ENCODE measurements around the gene DCXR. TPM values are rescaled to one million over a fixed set of nuclear protein-coding genes. Genes with fewer than 3 reads are reported as not detected.

DCXR gene
- total RNA-seq, 1 experiment from 2014 or later, result 111 TPM

DNA sequence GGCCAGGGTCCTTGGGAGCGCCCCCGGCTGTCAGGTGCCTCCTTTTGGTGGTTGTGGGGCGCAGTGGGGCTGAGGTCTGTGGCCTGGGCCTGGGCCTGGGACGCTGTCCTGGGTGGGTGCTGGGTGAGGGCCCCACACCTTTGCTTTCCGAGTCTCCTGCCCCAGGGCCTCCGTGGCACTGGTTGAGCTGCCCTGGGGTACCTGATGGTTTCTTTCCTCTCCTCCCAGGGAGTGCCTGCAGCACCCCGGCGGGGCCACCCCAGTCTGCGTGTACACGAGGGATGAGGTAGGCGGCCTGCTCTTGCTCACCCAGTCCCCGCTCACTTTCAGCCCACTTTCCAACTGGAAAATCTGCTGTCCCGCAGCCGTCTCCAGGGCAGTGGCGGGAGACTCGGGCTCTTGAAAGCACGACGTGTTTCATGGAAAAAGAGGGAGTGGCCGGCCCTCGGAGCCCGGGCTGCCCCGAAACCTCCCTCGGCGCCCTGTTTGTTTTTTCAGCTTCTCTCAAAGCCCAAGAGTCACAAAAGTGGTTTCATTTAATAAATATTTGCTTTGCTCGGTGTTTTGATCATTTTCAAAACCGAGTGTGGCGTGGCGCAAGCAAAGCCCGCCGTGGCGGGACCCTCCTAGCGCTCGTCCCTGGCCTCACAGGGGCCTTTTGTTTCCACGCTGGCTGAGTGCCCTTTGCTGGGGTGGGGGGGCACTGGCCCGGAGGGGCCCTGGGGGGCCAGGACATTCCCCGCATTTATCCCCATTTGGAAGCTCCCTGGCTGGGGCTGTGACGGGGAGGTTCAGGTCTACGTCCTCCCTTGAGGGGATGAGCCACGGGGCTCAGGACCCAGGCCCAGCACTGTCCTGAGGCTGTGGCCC is 42.7 kb downstream of the DCXR start:
- Mint-ChIP-seq H3K27ac (ENCODE audit: low read depth, unreplicated experiment) (no peak overlapping the region), H3K27me3 (ENCODE audit: insufficient read depth, unreplicated experiment) (no peaks in the 10 kb centered on the region), H3K4me1 (ENCODE audit: insufficient read depth, unreplicated experiment) (peaks cover 13% of the 10 kb centered on the region), H3K36me3 (ENCODE audit: insufficient read depth, unreplicated experiment) (peaks cover 10% of the 10 kb centered on the region), H3K4me3 (ENCODE audit: unreplicated experiment) (no peak overlapping the region), H3K9me3 (ENCODE audit: unreplicated experiment) (no peaks in the 10 kb centered on the region)
- POLR2A ChIA-PET, result no interaction called here
- CTCF ChIA-PET, result interaction anchor here (0.9 to 1.0 kb wide), 2 partner anchors 25 to 35 kb away, joined by 3 read pairs; no protein-coding TSS in a partner anchor
- TF ChIP-seq, protein P1, sequence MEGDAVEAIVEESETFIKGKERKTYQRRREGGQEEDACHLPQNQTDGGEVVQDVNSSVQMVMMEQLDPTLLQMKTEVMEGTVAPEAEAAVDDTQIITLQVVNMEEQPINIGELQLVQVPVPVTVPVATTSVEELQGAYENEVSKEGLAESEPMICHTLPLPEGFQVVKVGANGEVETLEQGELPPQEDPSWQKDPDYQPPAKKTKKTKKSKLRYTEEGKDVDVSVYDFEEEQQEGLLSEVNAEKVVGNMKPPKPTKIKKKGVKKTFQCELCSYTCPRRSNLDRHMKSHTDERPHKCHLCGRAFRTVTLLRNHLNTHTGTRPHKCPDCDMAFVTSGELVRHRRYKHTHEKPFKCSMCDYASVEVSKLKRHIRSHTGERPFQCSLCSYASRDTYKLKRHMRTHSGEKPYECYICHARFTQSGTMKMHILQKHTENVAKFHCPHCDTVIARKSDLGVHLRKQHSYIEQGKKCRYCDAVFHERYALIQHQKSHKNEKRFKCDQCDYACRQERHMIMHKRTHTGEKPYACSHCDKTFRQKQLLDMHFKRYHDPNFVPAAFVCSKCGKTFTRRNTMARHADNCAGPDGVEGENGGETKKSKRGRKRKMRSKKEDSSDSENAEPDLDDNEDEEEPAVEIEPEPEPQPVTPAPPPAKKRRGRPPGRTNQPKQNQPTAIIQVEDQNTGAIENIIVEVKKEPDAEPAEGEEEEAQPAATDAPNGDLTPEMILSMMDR (IDR thresholded peaks at IDR 0.05; ENCODE audit: unreplicated experiment), result no peak
- intact Hi-C loops (cut with micrococcal nuclease), result no loop called here
- no TSS peak for BruUV-seq (replicated peaks)
- no peak for DNase-seq (ENCODE audit: unreplicated experiment)

- peaks cover 13% of the 10 kb centered on the region for H3K4me1 Mint-ChIP-seq (ENCODE audit: insufficient read depth, unreplicated experiment)
- POLR2A ChIA-PET, result interaction anchor here (0.6 kb wide), 1 partner anchor 144 kb away, joined by 5 read pairs; no protein-coding TSS in a partner anchor
- H3K27me3 Mint-ChIP-seq (ENCODE audit: insufficient read depth, unreplicated experiment), result no peaks in the 10 kb centered on the region
- no peaks in the 10 kb centered on the region for H3K9me3 Mint-ChIP-seq (ENCODE audit: unreplicated experiment)
- no peak overlapping the region for H3K4me3 Mint-ChIP-seq (ENCODE audit: unreplicated experiment)
- no peak for DNase-seq (ENCODE audit: unreplicated experiment)
- TF ChIP-seq, protein P1 (IDR thresholded peaks at IDR 0.05; ENCODE audit: unreplicated experiment), result no peak
- BruUV-seq (replicated peaks), result no TSS peak
- CTCF ChIA-PET, result interaction anchor here (1.0 kb wide), 1 partner anchor 26 kb away, joined by 3 read pairs; no protein-coding TSS in a partner anchor
- intact Hi-C loops (cut with micrococcal nuclease), result no loop called here
- no peak overlapping the region for H3K27ac Mint-ChIP-seq (ENCODE audit: low read depth, unreplicated experiment)
- peaks cover 10% of the 10 kb centered on the region for H3K36me3 Mint-ChIP-seq (ENCODE audit: insufficient read depth, unreplicated experiment)
Measured at GRCh38 chr17:81993729-81994592, 43.5 kb downstream of the DCXR start.

DNA sequence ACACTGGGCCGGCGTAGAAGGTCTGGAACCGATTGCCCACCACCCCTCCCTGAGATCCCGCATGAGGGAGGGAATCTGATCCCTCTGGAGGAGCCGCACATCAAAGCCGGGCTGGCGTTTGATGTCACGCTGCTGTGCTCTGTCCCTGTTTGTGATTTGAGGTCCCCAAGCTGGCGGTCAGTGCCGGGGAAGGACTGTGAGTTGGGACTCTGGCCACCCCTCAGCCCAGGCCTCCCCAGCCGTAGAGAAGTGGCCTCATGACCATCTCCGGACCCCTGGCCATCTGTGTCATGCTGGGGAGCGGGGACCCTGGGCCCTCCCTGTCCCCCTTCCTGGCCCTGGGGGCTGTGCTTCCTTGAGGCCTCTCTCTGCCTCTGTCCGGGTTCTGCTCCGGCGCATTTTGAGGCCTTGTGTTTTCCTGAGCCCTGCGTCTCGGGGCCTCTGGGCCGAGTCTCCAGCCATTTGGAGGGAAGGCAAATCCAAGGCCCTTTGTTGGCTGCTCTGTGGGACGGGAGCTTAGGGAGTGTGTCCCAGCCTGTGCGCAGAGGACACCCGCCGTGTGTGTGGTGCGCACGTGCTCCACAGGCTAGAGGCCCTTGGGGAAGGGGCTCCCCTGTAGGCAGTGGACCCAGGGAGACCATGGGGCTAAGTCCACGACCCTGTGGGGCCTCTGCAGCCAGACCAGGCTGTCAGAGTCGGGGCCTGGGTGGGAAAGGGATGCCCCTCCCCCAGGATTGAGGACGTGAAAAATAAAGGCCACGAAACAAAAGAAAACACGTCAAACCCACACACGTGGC is 45.0 kb downstream of the DCXR start:
- no peaks in the 10 kb centered on the region for H3K9me3 Mint-ChIP-seq (ENCODE audit: unreplicated experiment)
- H3K27ac Mint-ChIP-seq (ENCODE audit: low read depth, unreplicated experiment), result peak overlapping the region; percentile 31
- peaks cover 13% of the 10 kb centered on the region for H3K4me1 Mint-ChIP-seq (ENCODE audit: insufficient read depth, unreplicated experiment)
- no TSS peak for BruUV-seq (replicated peaks)
- peak overlapping the region; percentile 56 for H3K4me3 Mint-ChIP-seq (ENCODE audit: unreplicated experiment)
- POLR2A ChIA-PET, result interaction anchor here (0.6 to 2.7 kb wide), 11 partner anchors 11 to 76 kb away, joined by 3 to 55 read pairs (median 10); partner anchors contain the start of genes CENPX, LRRC45 and MAFG
- no peak for DNase-seq (ENCODE audit: unreplicated experiment)
- CTCF ChIA-PET, result interaction anchor here (0.8 to 2.0 kb wide), 3 partner anchors 10 to 33 kb away, joined by 3 to 15 read pairs (median 5); partner anchors contain the start of gene NOTUM
- H3K27me3 Mint-ChIP-seq (ENCODE audit: insufficient read depth, unreplicated experiment), result no peaks in the 10 kb centered on the region
- peaks cover 18% of the 10 kb centered on the region for H3K36me3 Mint-ChIP-seq (ENCODE audit: insufficient read depth, unreplicated experiment)
- TF ChIP-seq, protein P1 (IDR thresholded peaks at IDR 0.05; ENCODE audit: unreplicated experiment), result no peak
- intact Hi-C loops (cut with micrococcal nuclease), result no loop called here
